NOMO-1 (cell line): ENCODE data around the gene EXOC3L4.
"Not testable (repeated sequence)": the region's sequence is repeated elsewhere in the genome, so short reads cannot be mapped to it uniquely, and the experiment has no call there.

Source experiments
- DNase-seq, 2 experiments: peaks; one replicate each; lab custom pipeline; 2025; ENCODE audit not compliant: unreplicated experiment in 2 of 2; lab: John Stamatoyannopoulos, UW

Gene EXOC3L4

GRCh38 chr14:103103461-103104388 lies 9.2 kb downstream of the EXOC3L4 start:
- no peak for DNase-seq

DNA sequence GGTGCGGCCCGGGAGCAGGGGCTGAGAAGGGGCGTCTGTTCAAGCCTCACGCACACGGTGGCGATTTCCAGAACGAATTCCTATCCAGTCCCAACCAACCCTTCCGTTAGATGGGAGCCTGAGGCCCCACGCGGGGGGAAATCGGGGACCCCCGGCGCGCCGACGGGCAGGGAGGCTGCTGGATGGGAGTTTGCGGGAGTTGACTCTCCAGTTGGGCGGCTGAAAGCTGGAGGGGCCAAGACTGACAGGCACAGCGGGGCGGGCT lies 9.8 kb downstream of the EXOC3L4 start:
- no peak for DNase-seq

DNA sequence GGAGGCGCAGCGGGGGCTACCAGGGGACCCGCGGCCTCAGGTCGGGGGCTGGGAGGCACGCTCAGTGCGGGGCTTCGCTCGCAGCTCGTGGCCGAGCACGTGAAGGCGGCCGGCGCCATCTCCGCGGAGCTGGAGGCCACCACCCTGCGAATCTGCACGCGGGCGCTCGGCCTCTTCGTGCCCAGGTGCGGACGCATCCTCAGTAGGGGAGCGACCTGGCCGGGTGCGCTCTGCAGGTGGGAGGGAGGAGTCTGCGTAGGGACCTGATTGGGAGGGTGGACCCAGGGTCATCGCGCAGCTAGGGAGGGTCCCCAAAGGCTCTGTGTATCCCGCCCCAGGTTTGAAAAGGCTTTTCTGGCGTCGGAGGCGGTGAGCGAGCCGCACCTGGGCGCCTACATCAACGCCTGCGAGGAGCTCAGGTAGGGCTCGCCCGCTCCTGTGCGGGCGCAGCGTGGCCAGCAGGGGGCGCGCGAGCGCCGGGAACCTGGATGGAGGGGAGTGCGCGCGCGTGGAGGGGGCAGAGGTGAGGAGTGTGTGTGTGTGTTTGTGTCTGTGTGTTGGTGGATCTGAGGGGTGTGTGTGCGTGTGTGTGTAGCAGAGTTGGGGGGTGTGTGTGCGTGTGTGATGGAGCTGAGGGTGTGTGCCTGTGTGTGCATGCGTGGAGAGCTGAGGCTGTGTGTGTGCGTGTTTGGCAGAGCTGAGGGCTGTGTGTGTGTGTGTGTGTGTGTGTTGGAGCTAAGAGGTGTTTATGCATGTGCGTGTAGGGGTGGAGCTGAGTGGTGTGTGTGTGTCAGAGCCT lies 10.3 kb downstream of the EXOC3L4 start:
- DNase-seq, result peak; percentile 9 to 47

- DNase-seq, result peak in 1 of 2 experiments; percentile 25
Measured at GRCh38 chr14:103105580-103106150, 11.1 kb downstream of the EXOC3L4 start.

- DNase-seq, result no peak
Measured at GRCh38 chr14:103107455-103107854, 12.9 kb downstream of the EXOC3L4 start.

- DNase-seq, result no peak
Measured at GRCh38 chr14:103107941-103108748, 13.6 kb downstream of the EXOC3L4 start.

GRCh38 chr14:103108749-103109207 lies 14.3 kb downstream of the EXOC3L4 start:
- no peak for DNase-seq

- no peak for DNase-seq
Measured at GRCh38 chr14:103109535-103110441, 15.3 kb downstream of the EXOC3L4 start.

- no peak for DNase-seq
Measured at GRCh38 chr14:103110681-103111231, 16.2 kb downstream of the EXOC3L4 start.

DNA sequence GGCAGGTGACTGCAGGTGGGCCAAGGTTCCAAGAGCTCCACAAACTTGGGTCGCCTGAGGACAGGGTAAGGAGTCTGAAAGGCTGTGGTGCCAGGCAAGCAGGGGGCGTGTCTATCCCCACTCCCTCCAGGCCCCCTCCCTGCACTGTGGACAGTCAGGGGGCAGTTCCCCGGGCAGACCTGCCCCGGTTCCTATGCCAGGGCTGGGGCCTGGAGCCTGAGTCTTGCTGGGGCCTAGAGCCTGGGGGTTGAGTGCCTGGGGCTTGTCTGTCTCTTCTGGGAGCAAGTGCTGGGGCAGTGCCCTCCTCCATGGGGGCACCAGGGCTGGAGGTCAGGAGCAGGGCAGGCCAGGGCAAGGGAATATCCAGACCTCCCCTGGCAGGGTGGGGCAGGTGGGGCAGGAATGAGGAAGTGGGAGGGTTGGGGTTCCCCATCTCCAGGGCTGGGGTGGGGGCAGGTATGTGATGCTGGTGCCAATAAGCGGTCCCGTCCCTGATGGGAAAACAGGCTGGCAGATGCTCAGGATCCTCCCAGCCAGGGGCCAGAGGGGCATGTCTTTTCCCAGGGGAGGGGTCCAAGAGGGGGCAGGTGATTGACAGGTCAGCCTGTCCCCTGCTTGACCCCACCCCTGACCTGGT lies 16.8 kb downstream of the EXOC3L4 start:
- DNase-seq, result no peak

DNA sequence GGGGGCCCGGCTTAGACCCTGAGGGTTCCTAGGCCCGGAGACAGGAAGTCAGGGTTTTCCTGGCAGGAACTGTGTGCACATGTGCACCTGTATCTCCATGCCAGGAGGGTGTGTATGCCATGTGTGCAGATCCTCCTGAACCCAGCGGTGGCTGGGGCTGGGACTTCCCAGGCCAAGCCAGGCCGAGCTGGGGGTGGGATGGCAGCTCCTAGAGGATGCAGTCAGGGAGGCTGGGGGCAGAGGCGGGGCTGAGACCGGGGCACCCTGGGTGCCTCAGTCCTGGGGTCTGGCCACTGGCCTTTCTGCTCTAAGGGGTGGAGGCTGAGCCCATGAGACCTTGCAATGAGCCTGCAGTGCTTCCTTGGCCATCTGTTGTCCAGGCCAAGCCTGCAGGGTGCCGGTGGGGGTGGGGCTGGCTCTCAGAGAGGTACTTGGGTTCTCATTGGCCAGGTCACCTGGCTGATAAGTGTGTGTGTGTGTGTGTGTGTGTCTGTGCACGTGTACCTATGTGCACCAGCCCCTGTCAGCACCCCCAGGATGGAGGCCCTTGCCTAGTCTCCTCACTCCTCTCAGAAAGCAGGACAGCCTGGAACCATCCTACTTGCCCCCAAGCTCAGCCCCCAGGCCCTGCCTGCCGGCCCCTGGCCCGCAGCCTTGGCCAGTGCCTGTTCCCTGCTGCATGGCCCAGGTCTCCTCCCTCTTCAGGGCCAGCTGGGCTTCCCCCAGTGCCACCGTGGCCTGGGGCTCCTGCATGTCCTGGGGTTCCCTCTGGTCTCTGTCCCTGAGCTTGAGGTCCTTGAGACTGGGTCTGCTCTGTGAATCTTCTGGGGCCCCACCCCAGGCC lies 18.1 kb downstream of the EXOC3L4 start:
- DNase-seq, result no peak

GRCh38 chr14:103113303-103113702 lies 18.8 kb downstream of the EXOC3L4 start:
- no peak for DNase-seq

GRCh38 chr14:103113774-103114173 lies 19.2 kb downstream of the EXOC3L4 start:
- no peak for DNase-seq

GRCh38 chr14:103115086-103115679 lies 20.7 kb downstream of the EXOC3L4 start:
- DNase-seq, result peak in 1 of 2 experiments; percentile 23

GRCh38 chr14:103115845-103116572 lies 21.5 kb downstream of the EXOC3L4 start:
- no peak for DNase-seq

DNA sequence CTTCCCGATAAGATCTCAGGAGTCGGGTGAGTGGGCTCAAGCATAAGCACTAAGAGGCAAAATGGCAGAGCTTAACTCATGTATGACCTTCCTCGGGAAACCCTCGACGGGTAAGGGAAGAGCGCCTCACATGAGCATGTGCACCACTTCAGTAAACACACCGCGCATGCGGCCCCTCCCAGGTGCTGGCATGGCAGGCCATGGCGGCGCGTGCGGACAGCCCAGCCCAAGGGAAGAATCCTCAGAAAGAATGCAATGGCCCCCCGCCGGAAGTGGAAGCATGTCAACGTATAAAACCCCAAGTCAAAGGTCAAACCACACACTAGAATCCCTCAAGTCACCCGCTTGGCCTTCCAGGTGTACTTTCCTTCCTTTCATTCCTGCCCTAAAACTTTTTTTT lies 22.1 kb downstream of the EXOC3L4 start:
- DNase-seq, result no peak

GRCh38 chr14:103117499-103117898 lies 23.0 kb downstream of the EXOC3L4 start:
- DNase-seq, result not testable (repeated sequence)
